Transverse colon (tissue), 4 donors: Measurements from ENCODE around the gene SMAD4. TPM values are rescaled to one million over a fixed set of nuclear protein-coding genes. Genes with fewer than 3 reads are reported as not detected.

ENCODE experiments used
- DNase-seq: peaks from one replicate; pipeline ENCODE4 v3.0.0-alpha.2; 2019
- H3K27ac ChIP-seq, 4 donors: fragments of 200-600 bp; sonication (generic); 2 replicates each; pipeline ENCODE4 v1.5.1; 2016 to 2018; ENCODE audit warnings: inconsistent platforms in 4 of 4
- H3K27me3 ChIP-seq: fragments of 200-600 bp; sonication (generic); 2 replicates; pipeline ENCODE4 v1.5.1; 2017; ENCODE audit warnings: inconsistent platforms
- H3K36me3 ChIP-seq, 4 donors: fragments of 200-600 bp; sonication (generic); 2 replicates each; pipeline ENCODE4 v1.5.1; 2017 to 2019; ENCODE audit warnings: inconsistent platforms in 4 of 4
- H3K4me1 ChIP-seq, 4 donors: fragments of 200-600 bp; sonication (generic); 2 replicates each; pipeline ENCODE4 v1.5.1; 2017 to 2020; ENCODE audit warnings: inconsistent platforms in 4 of 4
- H3K4me3 ChIP-seq, 4 donors: fragments of 200-600 bp; sonication (generic); 1 replicate in 1 of 4; 2 replicates in 3 of 4; pipeline versions ENCODE4 v1.5.1 to v1.6.1; 2017 to 2019; ENCODE audit warnings: inconsistent platforms in 4 of 4
- H3K9me3 ChIP-seq, 2 donors: fragments of 200-600 bp; sonication (generic); 2 replicates each; pipeline ENCODE4 v1.5.1; 2017 to 2019; ENCODE audit warnings: inconsistent platforms in 2 of 2
- EP300 ChIP-seq: sonication (generic); formaldehyde crosslinking; IDR thresholded peaks from one replicate; pipeline ENCODE4 v1.6.1; 2017; ENCODE audit warnings: antibody characterized with exemption, low read depth
- POLR2A ChIP-seq: fragments of 450-650 bp; IDR thresholded peaks from one replicate; pipeline ENCODE4 v1.6.1; 2016; ENCODE audit warnings: antibody characterized with exemption, mild to moderate bottlenecking, moderate library complexity
- POLR2AphosphoS5 ChIP-seq, 3 donors: sonication (generic); formaldehyde crosslinking; IDR thresholded peaks; one replicate each; pipeline ENCODE4 v1.6.1; 2016; ENCODE audit warnings: antibody characterized with exemption in 3 of 3
- WGBS, 2 donors: methylation state at CpG; one replicate each; pipeline ENCODE4 v1.1.5; 2018; ENCODE audit warnings: low coverage in 1 of 2; 5-methylcytosine and 5-hydroxymethylcytosine counted together
- in situ Hi-C, 4 donors: fragments of 200-750 bp; cut with MboI; loops; one replicate each; pipeline versions ENCODE4 v1.15.0 to v1.15.1; 2017; ENCODE audit warnings: low sequenced_read_pairs in 3 of 4, low pct_ligation_motif_present in 1 of 4, low pct_unique_long_range_greater_than_20kb in 1 of 4
- intact Hi-C: fragments of 100-400 bp; cut with DNase I; formaldehyde crosslinking; loops from one replicate; pipeline ENCODE4 v1.15.1; 2023; ENCODE audit warnings: low total_unique reads
- total RNA-seq, 4 donors: library from RNA; depleted of rRNA; stranded (reverse); fragments of >200 nt; gene quantifications; one replicate each; pipeline ENCODE4 v1.1.0, GENCODE V29; 2016
- TF ChIP-seq, protein P1 (sequence below), 5 experiments: fragments of 200-600 bp in 3 of 5; fragments of 450-650 bp in 2 of 5; sonication (generic) in 3 of 5; IDR thresholded peaks; 1 replicate in 2 of 5; 2 replicates in 3 of 5; pipeline ENCODE4 v1.5.1; 2016 to 2017; ENCODE audit warnings: antibody characterized with exemption in 5 of 5, inconsistent platforms in 3 of 5, mild to moderate bottlenecking in 2 of 5, moderate library complexity in 1 of 5

Gene SMAD4
- total RNA-seq, 4 donors from 2014 or later = 77.1 to 172 (median 85.6) TPM

DNA sequence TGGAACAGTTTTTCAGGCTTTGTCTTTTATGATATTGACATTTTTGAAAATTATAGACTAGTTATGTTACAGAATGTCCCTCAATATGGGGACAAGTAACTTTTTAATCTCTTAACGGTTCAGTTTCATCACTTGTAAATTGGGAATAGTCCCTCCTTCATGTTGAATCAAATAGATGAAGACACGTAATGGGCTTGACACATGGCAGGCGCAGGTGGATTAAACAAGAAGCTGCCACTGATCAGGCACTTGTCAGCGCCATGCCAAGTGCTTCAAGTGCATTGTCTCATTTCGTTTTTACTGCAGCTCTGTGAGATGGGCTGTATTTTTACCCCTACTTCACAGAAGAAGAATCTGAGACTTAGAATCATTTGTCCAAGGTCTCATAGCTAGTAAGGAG lies 9.5 kb upstream of the SMAD4 start:
- no peak for TF ChIP-seq EP300
- TF ChIP-seq, protein P1, sequence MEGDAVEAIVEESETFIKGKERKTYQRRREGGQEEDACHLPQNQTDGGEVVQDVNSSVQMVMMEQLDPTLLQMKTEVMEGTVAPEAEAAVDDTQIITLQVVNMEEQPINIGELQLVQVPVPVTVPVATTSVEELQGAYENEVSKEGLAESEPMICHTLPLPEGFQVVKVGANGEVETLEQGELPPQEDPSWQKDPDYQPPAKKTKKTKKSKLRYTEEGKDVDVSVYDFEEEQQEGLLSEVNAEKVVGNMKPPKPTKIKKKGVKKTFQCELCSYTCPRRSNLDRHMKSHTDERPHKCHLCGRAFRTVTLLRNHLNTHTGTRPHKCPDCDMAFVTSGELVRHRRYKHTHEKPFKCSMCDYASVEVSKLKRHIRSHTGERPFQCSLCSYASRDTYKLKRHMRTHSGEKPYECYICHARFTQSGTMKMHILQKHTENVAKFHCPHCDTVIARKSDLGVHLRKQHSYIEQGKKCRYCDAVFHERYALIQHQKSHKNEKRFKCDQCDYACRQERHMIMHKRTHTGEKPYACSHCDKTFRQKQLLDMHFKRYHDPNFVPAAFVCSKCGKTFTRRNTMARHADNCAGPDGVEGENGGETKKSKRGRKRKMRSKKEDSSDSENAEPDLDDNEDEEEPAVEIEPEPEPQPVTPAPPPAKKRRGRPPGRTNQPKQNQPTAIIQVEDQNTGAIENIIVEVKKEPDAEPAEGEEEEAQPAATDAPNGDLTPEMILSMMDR (IDR thresholded peaks at IDR 0.05) = no peak
- TF ChIP-seq POLR2A = no peak
- TF ChIP-seq POLR2AphosphoS5 (IDR thresholded peaks at IDR 0.05) = no peak
- in situ Hi-C loops (no loop called here), intact Hi-C loops (no loop called here)
- Histone ChIP-seq H3K27me3 (no peaks in the 10 kb centered on the region), H3K27ac (no peak overlapping the region), H3K36me3 (no peaks in the 10 kb centered on the region), H3K9me3 (no peaks in the 10 kb centered on the region), H3K4me1 (no peaks in the 10 kb centered on the region), H3K4me3 (no peak overlapping the region)
- 49 to 61% methylated on average over 3 to 5 of the region's 5 CpGs for WGBS, 2 donors
- no peak for DNase-seq

DNA sequence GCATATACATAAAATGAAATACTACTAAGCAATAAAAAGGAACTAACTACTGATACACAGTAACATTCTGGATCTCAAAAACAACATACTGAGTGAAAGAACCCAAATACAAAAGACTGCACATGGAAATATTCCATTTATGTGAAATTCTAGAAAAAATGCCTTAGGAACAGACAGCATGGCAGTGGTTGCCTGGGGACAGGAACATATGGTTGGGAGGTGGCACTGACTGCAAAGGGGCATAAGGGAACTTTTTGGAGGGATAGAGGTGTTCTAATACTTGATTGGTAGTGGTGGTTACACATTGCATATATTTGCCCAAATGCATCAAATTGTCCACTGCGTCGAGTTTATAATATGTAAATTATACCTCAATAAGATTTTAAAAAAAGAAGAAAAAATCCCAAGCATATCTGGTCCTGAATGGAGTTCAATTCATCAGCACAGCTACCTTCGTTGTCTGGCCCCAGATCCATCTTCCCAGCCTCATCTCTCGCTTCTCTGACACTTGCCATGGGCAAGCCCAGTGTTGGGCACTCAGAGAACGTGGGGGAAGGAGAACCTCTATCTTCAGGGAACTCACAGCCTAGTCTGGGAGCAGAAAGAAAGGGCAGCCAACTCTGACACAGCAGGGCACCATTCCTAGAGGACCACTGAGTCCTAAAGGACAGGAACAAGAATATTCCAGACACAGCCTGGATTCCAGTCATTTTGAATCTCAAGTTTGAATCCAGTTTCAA lies 8.6 kb upstream of the SMAD4 start:
- intact Hi-C loops (no loop called here), in situ Hi-C loops (no loop called here)
- TF ChIP-seq, protein P1 (IDR thresholded peaks at IDR 0.05) = no peak
- Histone ChIP-seq H3K9me3 (no peaks in the 10 kb centered on the region), H3K36me3 (no peaks in the 10 kb centered on the region), H3K27me3 (no peaks in the 10 kb centered on the region), H3K27ac (no peak overlapping the region), H3K4me3 (no peak overlapping the region), H3K4me1 (peaks cover 0 to 1% (median 0%) of the 10 kb centered on the region in 4 donors)
- WGBS, 2 donors = 79 to 92% methylated on average over 4 to 5 of the region's 5 CpGs
- no peak for DNase-seq

DNA sequence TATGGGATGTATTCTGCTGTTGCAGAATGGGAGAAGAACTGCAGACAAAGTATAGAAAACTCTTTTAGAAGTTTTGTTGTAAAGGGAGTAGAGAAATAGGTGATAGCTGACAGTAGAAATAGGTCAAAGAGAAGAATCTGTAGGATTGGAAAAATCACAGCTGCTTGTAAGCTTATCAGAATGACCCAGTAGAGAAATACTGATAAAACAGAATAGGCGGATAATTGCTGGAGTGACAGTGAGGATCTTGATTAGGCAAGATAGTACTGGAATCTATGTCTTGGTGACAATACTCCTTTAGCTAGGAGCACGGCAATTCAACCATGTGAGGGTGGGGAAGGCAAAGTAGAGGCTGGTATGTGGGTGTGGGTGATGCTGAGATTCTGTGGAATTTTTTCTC lies 4.5 kb upstream of the SMAD4 start:
- no peak overlapping the region for H3K27ac ChIP-seq
- intact Hi-C loops (no loop called here), in situ Hi-C loops (loop anchor here in 2 of 4 donors (25.0 kb wide), 2 partner anchors 138 to 213 kb away; partner anchors contain the start of genes MRO (in 2 of the 2) and ME2 (in 1 of the 2))
- peaks cover 7 to 22% (median 13%) of the 10 kb centered on the region in 4 donors for H3K4me1 ChIP-seq
- H3K27me3 ChIP-seq = no peaks in the 10 kb centered on the region
- H3K4me3 ChIP-seq = no peak overlapping the region
- DNase-seq = no peak
- TF ChIP-seq POLR2A (no peak), POLR2AphosphoS5 (IDR thresholded peaks at IDR 0.05) (no peak), EP300 (no peak)
- TF ChIP-seq, protein P1 (IDR thresholded peaks at IDR 0.05) = no peak
- 99 to 100% methylated on average over 2 of the region's 2 CpGs for WGBS, 2 donors
- no peaks in the 10 kb centered on the region for H3K36me3 ChIP-seq
- H3K9me3 ChIP-seq = no peaks in the 10 kb centered on the region

DNA sequence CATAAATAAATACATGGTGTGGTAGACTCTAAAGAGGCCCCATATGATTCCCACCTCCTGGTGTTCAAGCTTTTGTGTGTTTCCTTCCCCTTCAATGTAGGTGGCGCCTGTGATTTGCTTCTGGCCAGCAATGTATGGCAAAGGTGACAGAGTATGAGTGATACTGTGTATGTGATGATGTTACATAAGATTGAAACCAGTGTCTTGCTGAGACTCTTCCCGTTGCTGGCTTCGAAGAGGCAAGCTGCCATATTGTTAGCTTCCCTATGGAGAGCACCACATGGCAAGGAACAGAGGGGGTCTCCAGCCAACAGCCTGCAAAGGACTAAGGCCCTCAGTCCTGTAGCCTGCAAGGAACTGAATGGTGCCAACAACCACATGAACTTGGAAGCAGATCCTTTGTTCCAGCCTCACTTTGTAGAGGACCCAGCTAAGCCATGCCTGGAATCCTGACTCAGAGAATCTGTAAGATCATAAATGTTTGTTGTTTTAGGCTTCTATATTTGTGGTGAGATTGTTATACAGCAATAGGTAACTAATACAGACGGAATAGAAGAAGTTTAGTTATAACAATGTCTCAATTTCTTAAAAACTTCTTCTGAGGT lies 1.7 kb upstream of the SMAD4 start:
- TF ChIP-seq POLR2AphosphoS5 (IDR thresholded peaks at IDR 0.05) (peak in 1 of 3 donors; percentile 62), POLR2A (no peak), EP300 (no peak)
- TF ChIP-seq, protein P1 (IDR thresholded peaks at IDR 0.05) = peak in 1 of 5 experiments; percentile 12
- 58 to 73% methylated on average over 2 to 4 of the region's 4 CpGs for WGBS, 2 donors
- Histone ChIP-seq H3K36me3 (no peaks in the 10 kb centered on the region), H3K4me3 (no peak overlapping the region), H3K27ac (peak overlapping the region; percentile 28 to 99 (median 70)), H3K9me3 (no peaks in the 10 kb centered on the region), H3K27me3 (no peaks in the 10 kb centered on the region), H3K4me1 (peaks cover 9 to 44% (median 32%) of the 10 kb centered on the region in 4 donors)
- intact Hi-C loops (no loop called here), in situ Hi-C loops (loop anchor here in 2 of 4 donors (25.0 kb wide), 2 partner anchors 141 to 216 kb away; partner anchors contain the start of genes MRO (in 2 of the 2) and ME2 (in 1 of the 2))
- DNase-seq = peak; percentile 49
